GM18951 (cell line): ENCODE results near the gene ICE2.
"Not testable (repeated sequence)": the region's sequence is repeated elsewhere in the genome, so short reads cannot be mapped to it uniquely, and the experiment has no call there.

Experiments used
- POLR2A ChIP-seq: IDR thresholded peaks from 4 replicates; pipeline ENCODE4 v1.6.1; 2011; ENCODE audit warnings: mild to moderate bottlenecking; ENCODE audit not compliant: insufficient read length, insufficient read depth; ENCODE audit errors: extremely low read depth
- in situ Hi-C: fragments of 300-500 bp; cut with MboI; formaldehyde crosslinking; loops from one replicate; pipeline ENCODE4 v1.12.0; 2022; ENCODE audit warnings: low sequenced_read_pairs, mixed read lengths, inconsistent platforms; ENCODE audit not compliant: unreplicated experiment

ICE2 gene

GRCh38 chr15:60419753-60420152, 59.2 kb downstream of the ICE2 start:
- TF ChIP-seq POLR2A = no peak
- in situ Hi-C loops = no loop called here

- TF ChIP-seq POLR2A = no peak
- in situ Hi-C loops = no loop called here
Observed at GRCh38 chr15:60418096-60418495, 60.8 kb downstream of the ICE2 start.

GRCh38 chr15:60417112-60417511, 61.8 kb downstream of the ICE2 start:
- no peak for TF ChIP-seq POLR2A
- in situ Hi-C loops = no loop called here

- no peak for TF ChIP-seq POLR2A
- in situ Hi-C loops = no loop called here
Observed at GRCh38 chr15:60416484-60416883, 62.5 kb downstream of the ICE2 start.

- no peak for TF ChIP-seq POLR2A
- in situ Hi-C loops = no loop called here
Observed at GRCh38 chr15:60414016-60414682, 64.8 kb downstream of the ICE2 start.

GRCh38 chr15:60413231-60413824, 65.6 kb downstream of the ICE2 start:
- TF ChIP-seq POLR2A = no peak
- in situ Hi-C loops = no loop called here

GRCh38 chr15:60412807-60413206, 66.1 kb downstream of the ICE2 start:
- in situ Hi-C loops = not testable (repeated sequence)

- no peak for TF ChIP-seq POLR2A
- in situ Hi-C loops = no loop called here
Observed at GRCh38 chr15:60411774-60412425, 67.0 kb downstream of the ICE2 start.

GRCh38 chr15:60410350-60410749, 68.6 kb downstream of the ICE2 start:
- in situ Hi-C loops = not testable (repeated sequence)

GRCh38 chr15:60408463-60408981, 70.4 kb downstream of the ICE2 start:
- in situ Hi-C loops = no loop called here
- TF ChIP-seq POLR2A = no peak

GRCh38 chr15:60407415-60407805, 71.5 kb downstream of the ICE2 start:
- no peak for TF ChIP-seq POLR2A
- in situ Hi-C loops = no loop called here

- in situ Hi-C loops = no loop called here
- no peak for TF ChIP-seq POLR2A
Observed at GRCh38 chr15:60406513-60407414, 72.2 kb downstream of the ICE2 start.

GRCh38 chr15:60405399-60405798, 73.5 kb downstream of the ICE2 start:
- in situ Hi-C loops = no loop called here
- TF ChIP-seq POLR2A = no peak

- in situ Hi-C loops = not testable (repeated sequence)
Observed at GRCh38 chr15:60404351-60404750, 74.6 kb downstream of the ICE2 start.
